H1 (cell line): ENCODE data around the gene RFNG. TPM values are rescaled to one million over a fixed set of nuclear protein-coding genes. Genes with fewer than 3 reads are reported as not detected.

Source experiments
- CTCF ChIA-PET: fragments of 300-600 bp; sonication (Branson Sonifier 250); formaldehyde crosslinking; loops from one replicate; lab custom pipeline; 2021; ENCODE audit not compliant: partially characterized antibody; lab: Charles Lee
- POLR2A ChIA-PET: fragments of 300-600 bp; sonication (Branson Sonifier 250); formaldehyde crosslinking; loops from one replicate; lab custom pipeline; 2021; ENCODE audit warnings: inconsistent platforms; ENCODE audit not compliant: partially characterized antibody; lab: Charles Lee
- DNase-seq, 2 experiments: peaks; one replicate each; pipeline versions ENCODE4 v3.0.0 to v3.0.0-alpha.2; 2010 to 2022; ENCODE audit warnings: low spot score in 2 of 2, low read depth in 1 of 2, mixed read lengths in 1 of 2
- FAIRE-seq: peaks from 2 replicates; lab custom pipeline; 2011; peaks lifted over from hg19 to GRCh38; lab: Jason Lieb, UNC
- H2AFZ ChIP-seq: 2 replicates; pipeline ENCODE4 v1.8.1; 2012; ENCODE audit warnings: low read length, inconsistent platforms
- H2AK5ac ChIP-seq: 2 replicates; pipeline ENCODE4 v1.6.1; 2013; ENCODE audit warnings: low read depth, low read length
- H2BK120ac ChIP-seq: replicated peaks from 2 replicates; pipeline ENCODE3; 2013; ENCODE audit warnings: low read depth, low read length, inconsistent platforms
- H2BK12ac ChIP-seq: 2 replicates; pipeline ENCODE4 v1.6.1; 2013; ENCODE audit warnings: low read depth, low read length
- H2BK15ac ChIP-seq: 2 replicates; pipeline ENCODE4 v1.6.1; 2013; ENCODE audit warnings: low read length
- H2BK20ac ChIP-seq: 2 replicates; pipeline ENCODE4 v1.6.1; 2013; ENCODE audit warnings: low read length
- H2BK5ac ChIP-seq: 2 replicates; pipeline ENCODE4 v1.6.1; 2013; ENCODE audit warnings: low read depth, low read length
- H3K14ac ChIP-seq: 2 replicates; pipeline ENCODE4 v1.6.1; 2013; ENCODE audit warnings: inconsistent platforms; ENCODE audit not compliant: insufficient read length
- H3K18ac ChIP-seq: 2 replicates; pipeline ENCODE4 v1.6.1; 2013; ENCODE audit warnings: low read length; ENCODE audit errors: extremely low read depth
- H3K23ac ChIP-seq: 2 replicates; pipeline ENCODE4 v1.6.1; 2013; ENCODE audit warnings: inconsistent platforms; ENCODE audit not compliant: insufficient read length
- H3K23me2 ChIP-seq: 2 replicates; pipeline ENCODE4 v1.6.1; 2013; ENCODE audit warnings: low read depth, low read length
- H3K27ac ChIP-seq: 2 replicates; pipeline ENCODE4 v1.6.1; 2011; ENCODE audit warnings: low read depth, low read length, inconsistent platforms
- H3K27me3 ChIP-seq, 4 experiments: replicated peaks in 1 of 4; 1 replicate in 1 of 4; 2 replicates in 3 of 4; pipeline versions ENCODE4 v1.6.1 to v1.8.1; 2011 to 2013; ENCODE audit warnings: low read length in 3 of 4, mild to moderate bottlenecking in 3 of 4, inconsistent platforms in 2 of 4, mixed read lengths in 2 of 4, moderate library complexity in 1 of 4; ENCODE audit not compliant: control insufficient read depth in 3 of 4, insufficient read depth in 3 of 4; ENCODE audit errors: extremely low read depth in 1 of 4
- H3K36me3 ChIP-seq, 4 experiments: 2 replicates each; pipeline versions ENCODE4 v1.6.1 to v1.8.1; 2011 to 2013; ENCODE audit warnings: mild to moderate bottlenecking in 4 of 4, low read length in 3 of 4, moderate library complexity in 2 of 4, control low read depth in 1 of 4, inconsistent platforms in 1 of 4; ENCODE audit not compliant: insufficient read depth in 4 of 4, control insufficient read depth in 2 of 4
- H3K4ac ChIP-seq: replicated peaks from 2 replicates; pipeline ENCODE3; 2013; ENCODE audit warnings: low read length, low read depth, mixed read lengths, inconsistent platforms; ENCODE audit not compliant: insufficient read length
- H3K4me1 ChIP-seq, 4 experiments: replicated peaks in 1 of 4; 1 replicate in 1 of 4; 2 replicates in 3 of 4; pipeline versions ENCODE4 v1.6.1 to v1.8.1; 2011 to 2013; ENCODE audit warnings: low read length in 3 of 4, inconsistent platforms in 2 of 4, mixed read lengths in 1 of 4; ENCODE audit not compliant: insufficient read depth in 4 of 4, control insufficient read depth in 3 of 4
- H3K4me2 ChIP-seq, 2 experiments: 2 replicates each; pipeline versions ENCODE4 v1.6.1 to v1.8.1; 2011 to 2013; ENCODE audit warnings: low read depth in 2 of 2, low read length in 2 of 2, control low read depth in 1 of 2, inconsistent platforms in 1 of 2, mild to moderate bottlenecking in 1 of 2; ENCODE audit not compliant: insufficient read depth in 1 of 2
- H3K4me3 ChIP-seq, 4 experiments: fragments of 200-600, 300-600 bp in 1 of 4; sonication (generic), shearing (Covaris generic), sonication (Bioruptor Twin) in 1 of 4; 2 replicates each; pipeline versions ENCODE4 v1.5.1 to v1.8.1; 2011 to 2016; ENCODE audit warnings: low read length in 4 of 4, low read depth in 3 of 4, control low read depth in 2 of 4, inconsistent platforms in 2 of 4, mild to moderate bottlenecking in 2 of 4, mixed read lengths in 1 of 4, moderate library complexity in 1 of 4; ENCODE audit not compliant: insufficient read depth in 2 of 4; ENCODE audit errors: extremely low read depth in 1 of 4
- H3K56ac ChIP-seq: replicated peaks from 2 replicates; pipeline ENCODE3; 2013; ENCODE audit warnings: low read depth, mild to moderate bottlenecking, mixed read lengths, low read length, inconsistent platforms; ENCODE audit not compliant: insufficient read length
- H3K79me1 ChIP-seq: 2 replicates; pipeline ENCODE4 v1.6.1; 2013; ENCODE audit warnings: low read depth, low read length, control low read depth
- H3K79me2 ChIP-seq, 2 experiments: 2 replicates each; pipeline versions ENCODE4 v1.6.1 to v1.8.1; 2012 to 2013; ENCODE audit warnings: low read length in 2 of 2, mild to moderate bottlenecking in 2 of 2, inconsistent platforms in 1 of 2; ENCODE audit not compliant: insufficient read depth in 2 of 2, control insufficient read depth in 1 of 2
- H3K9ac ChIP-seq, 4 experiments: replicated peaks in 1 of 4; 1 replicate in 1 of 4; 2 replicates in 3 of 4; pipeline versions ENCODE4 v1.6.1 to v1.8.1; 2011 to 2013; ENCODE audit warnings: low read depth in 3 of 4, low read length in 3 of 4, control low read depth in 2 of 4, mild to moderate bottlenecking in 2 of 4, moderate library complexity in 2 of 4, inconsistent platforms in 1 of 4; ENCODE audit errors: extremely low read depth in 1 of 4
- H3K9me3 ChIP-seq, 2 experiments: 2 replicates each; pipeline versions ENCODE4 v1.6.1 to v1.8.1; 2012 to 2013; ENCODE audit warnings: mild to moderate bottlenecking in 2 of 2, moderate library complexity in 2 of 2, control low read depth in 1 of 2, inconsistent platforms in 1 of 2, low read depth in 1 of 2, low read length in 1 of 2, mixed read lengths in 1 of 2; ENCODE audit not compliant: insufficient read depth in 2 of 2
- H4K20me1 ChIP-seq, 2 experiments: replicated peaks in 1 of 2; 2 replicates each; pipeline versions ENCODE3 to v1.8.1; 2011 to 2013; ENCODE audit warnings: inconsistent platforms in 2 of 2, low read length in 2 of 2, mild to moderate bottlenecking in 1 of 2; ENCODE audit not compliant: insufficient read depth in 2 of 2, control insufficient read depth in 1 of 2
- H4K5ac ChIP-seq: 2 replicates; pipeline ENCODE4 v1.6.1; 2013; ENCODE audit warnings: low read length, low read depth, mixed read lengths, inconsistent platforms; ENCODE audit not compliant: insufficient read length
- H4K8ac ChIP-seq: 2 replicates; pipeline ENCODE4 v1.8.0; 2013; ENCODE audit warnings: mild to moderate bottlenecking, moderate library complexity, low read length, inconsistent platforms; ENCODE audit not compliant: insufficient read depth; ENCODE audit errors: extremely low read depth
- H4K91ac ChIP-seq: replicated peaks from 2 replicates; pipeline ENCODE3; 2013; ENCODE audit warnings: low read length, mixed read lengths, inconsistent platforms; ENCODE audit not compliant: insufficient read length
- FOSL1 ChIP-seq: IDR thresholded peaks from 2 replicates; pipeline ENCODE4 v1.6.1; 2011; ENCODE audit warnings: mild to moderate bottlenecking, low read depth, low read length, moderate library complexity; ENCODE audit not compliant: insufficient read depth
- POLR2AphosphoS5 ChIP-seq: IDR thresholded peaks from 2 replicates; pipeline ENCODE4 v1.6.1; 2011; ENCODE audit warnings: low read depth, low read length
- SIN3A ChIP-seq, 2 experiments: IDR thresholded peaks in 1 of 2; conservative IDR thresholded peaks in 1 of 2; 2 replicates each; pipeline ENCODE4 v1.6.1; 2011 to 2012; ENCODE audit warnings: low read length in 2 of 2, improper control_type of control experiment in 1 of 2, low read depth in 1 of 2, mild to moderate bottlenecking in 1 of 2
- WGBS, 2 experiments: shearing (Covaris generic) in 1 of 2; methylation state at CpG; one replicate each; pipeline versions ENCODE4 v1.1.6 to v1.1.7; 2013 to 2015; ENCODE audit warnings: low lambda C conversion rate in 2 of 2, mixed read lengths in 2 of 2, inconsistent platforms in 1 of 2, low coverage in 1 of 2, missing lambda C conversion rate in 1 of 2; ENCODE audit not compliant: insufficient replicate concordance in 2 of 2, insufficient coverage in 1 of 2, insufficient read length in 1 of 2; ENCODE audit errors: extremely low coverage in 1 of 2, missing lambda C conversion rate in 1 of 2; 5-methylcytosine and 5-hydroxymethylcytosine counted together
- polyA plus RNA-seq, 7 experiments: library from polyadenylated mRNA; depleted of rRNA in 3 of 7; stranded (reverse) in 5 of 7; unstranded in 2 of 7; fragments of >200 nt in 5 of 7; fragments of 200-250 nt in 2 of 7; gene quantifications; 1 replicate in 5 of 7; 2 replicates in 1 of 7; 4 replicates in 1 of 7; pipeline versions ENCODE4 v1.2.1 to v1.2.3, GENCODE V29; 2011 to 2013; ENCODE audit warnings: missing spikeins in 2 of 7, mixed read lengths in 2 of 7
- total RNA-seq: library from RNA; stranded (reverse); fragmentation: NEBNext Ultra II Directional; extraction: Animal tissue kit (Norgen Biotek cat#: 25700); gene quantifications from 2 replicates; pipeline ENCODE4 v1.2.1, GENCODE V29; 2021

The RFNG gene
- total and polyA plus RNA-seq, 2 of the 8 experiments (the other 6 are each of a cell fraction or from before 2014, with no cell fraction given), result 26.7 to 28.4 TPM

DNA sequence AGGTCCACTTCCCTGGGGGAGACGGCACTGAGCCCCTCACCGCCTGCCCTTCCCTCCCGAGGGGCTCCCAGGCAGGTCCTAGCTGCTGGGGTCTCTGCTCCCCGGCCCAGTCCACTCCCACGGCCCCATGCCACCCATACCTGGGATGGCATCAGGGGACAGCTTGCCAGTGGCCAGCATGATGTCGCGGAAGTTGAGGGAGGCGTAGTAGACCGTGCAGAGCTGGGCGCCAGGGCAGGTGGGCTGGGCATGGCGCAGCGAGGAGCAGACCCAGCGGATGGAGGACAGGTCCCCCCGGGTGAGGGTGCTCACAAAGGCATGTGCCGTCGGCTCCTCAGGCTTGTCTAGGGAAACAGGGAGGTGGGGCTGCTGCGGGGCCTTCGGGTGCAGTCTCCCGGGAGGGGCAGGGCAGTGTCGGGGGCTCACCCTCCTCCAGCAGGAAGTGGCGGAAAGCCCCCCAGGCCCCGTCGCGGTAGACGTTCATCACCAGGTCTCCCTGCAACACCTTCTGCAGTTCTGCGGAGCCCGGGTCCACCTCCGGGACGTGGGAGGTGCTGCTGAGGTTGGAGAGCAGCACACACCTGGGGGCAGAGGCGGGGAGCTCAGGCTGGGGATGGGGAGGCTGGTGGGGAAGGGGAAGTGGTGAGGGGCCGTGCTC is 32.9 kb upstream of the RFNG start:
- Histone ChIP-seq H3K4me3 (no peak overlapping the region), H2BK20ac (no peak overlapping the region), H4K5ac (no peak overlapping the region), H2BK12ac (no peak overlapping the region), H4K8ac (no peak overlapping the region; the same call in 1 of the 2 replicates), H2BK5ac (0 out of 2 replicates have a peak overlapping the region, but pooled peaks have one; percentile 44), H2BK120ac (no peak overlapping the region), H4K91ac (no peak overlapping the region), H3K9ac (no peak overlapping the region), H3K36me3 (peaks cover 66 to 98% (median 92%) of the 10 kb centered on the region in 4 experiments), H3K9me3 (no peaks in the 10 kb centered on the region), H2AK5ac (no peak overlapping the region), H3K4me1 (no peaks in the 10 kb centered on the region), H4K20me1 (peaks cover 26 to 78% of the 10 kb centered on the region in 2 experiments), H3K18ac (no peak overlapping the region), H3K23ac (no peak overlapping the region), H3K23me2 (no peaks in the 10 kb centered on the region), H2AFZ (no peak overlapping the region), H3K14ac (no peak overlapping the region), H3K79me2 (no peaks in the 10 kb centered on the region), H3K56ac (no peak overlapping the region), H3K4me2 (no peak overlapping the region), H3K79me1 (peaks cover 7% of the 10 kb centered on the region), H3K4ac (no peak overlapping the region), H3K27ac (no peak overlapping the region), H3K27me3 (no peaks in the 10 kb centered on the region), H2BK15ac (no peak overlapping the region)
- 90% methylated on average over 22 of the region's 31 CpGs; no CpG with 5 or more reads in 1 of the 2 experiments for WGBS, 2 experiments
- FAIRE-seq (no peak), DNase-seq (no peak)
- ChIA-PET CTCF (interaction anchor here (0.9 to 1.3 kb wide), 2 partner anchors 12 to 22 kb away, joined by 3 read pairs; no protein-coding TSS in a partner anchor), POLR2A (interaction anchor here (0.6 to 12.5 kb wide), 9 partner anchors 4 to 68 kb away, joined by 3 to 105 read pairs (median 5); no protein-coding TSS in a partner anchor)
- TF ChIP-seq POLR2AphosphoS5 (0 out of 2 replicates have a peak, but pooled peaks have one; percentile 2), FOSL1 (no peak), SIN3A (conservative IDR thresholded peaks at IDR 0.05 in 1 of 2, IDR thresholded peaks at IDR 0.05 in 1 of 2; ENCODE audit: low read depth in 1 of 2, low read length in 2 of 2) (no peak)
